Activated CD4-positive, alpha-beta T cell treated with anti-CD3 and anti-CD28 coated beads, Interleukin-2, amount 50 U/mL, for 16 hours (primary cell): ENCODE results near the gene ATF5.
"Not testable (repeated sequence)": the region's sequence is repeated elsewhere in the genome, so short reads cannot be mapped to it uniquely, and the experiment has no call there.

ENCODE experiments used
- DNase-seq: peaks from one replicate; pipeline ENCODE4 v3.0.0-alpha.2; 2020

ATF5 gene

DNA sequence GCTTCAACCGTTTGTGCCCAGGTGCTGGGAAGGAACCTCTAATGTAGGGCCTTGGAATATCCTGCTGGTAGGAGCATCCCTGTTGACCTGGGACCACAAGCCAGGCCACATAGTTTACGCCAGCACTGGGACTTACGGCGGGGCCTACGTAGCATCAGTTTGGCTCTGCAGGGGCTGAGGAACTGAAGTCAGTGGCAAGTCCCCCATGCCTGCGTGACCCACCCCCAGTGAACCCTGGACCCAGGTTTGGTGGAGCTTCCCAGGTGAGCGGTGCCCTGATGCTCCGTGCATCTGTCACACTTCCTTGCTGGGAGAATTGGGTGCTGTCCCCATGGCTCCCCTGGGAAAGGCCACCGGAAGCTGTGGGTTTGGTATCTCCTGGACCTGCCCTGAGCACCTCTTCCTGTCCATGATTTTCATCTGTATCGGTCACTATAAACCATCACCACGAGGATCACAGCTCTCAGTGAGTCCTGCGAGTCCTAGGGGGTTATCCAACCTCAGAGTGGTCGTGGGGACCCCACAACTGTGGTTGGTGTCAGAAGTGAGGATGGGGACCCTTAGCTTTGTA, 22.0 kb downstream of the ATF5 start:
- DNase-seq, result no peak

DNA sequence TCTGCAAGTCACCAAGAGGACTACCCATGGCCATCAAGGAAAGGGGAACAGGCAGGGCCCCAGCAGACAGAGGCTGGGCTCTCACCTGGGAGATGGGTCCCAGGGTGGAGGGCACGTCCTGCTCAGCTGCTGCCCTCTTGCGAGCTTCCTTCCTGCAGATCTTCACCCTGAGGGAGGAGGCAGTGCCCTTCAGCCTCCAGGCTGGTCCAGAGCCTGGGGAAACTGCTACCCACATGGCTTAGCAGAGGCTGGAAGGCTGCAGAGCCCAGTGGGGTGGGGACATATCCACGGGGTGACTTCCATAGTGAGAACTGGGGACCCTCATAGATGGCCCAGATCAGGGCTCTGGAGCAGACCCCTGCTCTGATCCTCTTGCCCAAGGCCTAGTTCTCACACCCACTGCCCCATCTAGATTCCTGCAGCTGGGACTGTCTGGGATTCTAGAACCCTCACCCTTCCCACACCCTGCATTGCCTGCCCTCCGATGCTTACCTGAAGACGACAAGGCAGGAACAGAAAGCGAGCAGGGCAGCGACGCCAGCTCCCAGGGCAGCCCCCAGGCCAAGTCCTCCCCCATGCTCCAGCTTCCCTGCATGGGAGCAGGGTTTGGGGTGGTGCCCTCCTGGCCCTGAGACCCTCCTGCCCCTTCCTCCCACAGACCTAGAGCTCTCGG, 22.9 kb downstream of the ATF5 start:
- no peak for DNase-seq

DNA sequence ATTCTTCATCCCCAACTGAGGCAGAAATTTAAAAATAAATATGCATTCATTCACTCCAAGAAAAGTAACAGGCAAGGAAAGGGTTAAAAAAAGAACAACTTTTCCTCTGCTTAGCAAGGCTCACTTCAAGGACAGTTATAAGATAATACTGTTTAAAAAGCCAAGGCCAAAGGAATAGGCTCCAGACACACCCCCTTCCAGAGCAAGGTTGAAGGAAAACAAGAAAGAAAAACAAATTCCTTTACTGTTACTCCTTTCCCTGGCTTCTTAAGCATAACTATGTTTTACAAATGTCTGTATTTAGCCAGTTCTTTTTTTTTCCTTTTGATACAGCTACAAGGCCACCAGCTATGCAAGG, 23.5 kb downstream of the ATF5 start:
- DNase-seq, result no peak

DNA sequence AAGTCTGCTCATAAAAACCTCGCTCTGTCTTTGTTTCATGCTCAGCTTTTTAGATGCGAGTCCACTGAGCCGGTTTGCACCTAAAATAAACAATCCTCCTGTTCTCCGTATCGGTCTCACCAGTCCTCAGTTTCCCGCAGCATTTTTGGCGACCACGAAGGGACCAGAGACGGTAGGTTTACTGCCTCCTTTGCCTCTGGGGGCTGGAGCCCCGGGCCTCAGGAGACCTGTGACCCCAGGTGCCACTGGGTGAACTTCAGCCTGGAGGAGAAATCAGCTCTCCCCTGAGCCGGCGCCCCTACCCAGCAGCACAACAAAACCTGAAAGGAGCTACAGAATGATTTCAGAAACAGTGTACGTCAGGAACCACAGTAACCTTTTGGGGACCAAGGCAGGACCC, 23.9 kb downstream of the ATF5 start:
- DNase-seq, result no peak

DNA sequence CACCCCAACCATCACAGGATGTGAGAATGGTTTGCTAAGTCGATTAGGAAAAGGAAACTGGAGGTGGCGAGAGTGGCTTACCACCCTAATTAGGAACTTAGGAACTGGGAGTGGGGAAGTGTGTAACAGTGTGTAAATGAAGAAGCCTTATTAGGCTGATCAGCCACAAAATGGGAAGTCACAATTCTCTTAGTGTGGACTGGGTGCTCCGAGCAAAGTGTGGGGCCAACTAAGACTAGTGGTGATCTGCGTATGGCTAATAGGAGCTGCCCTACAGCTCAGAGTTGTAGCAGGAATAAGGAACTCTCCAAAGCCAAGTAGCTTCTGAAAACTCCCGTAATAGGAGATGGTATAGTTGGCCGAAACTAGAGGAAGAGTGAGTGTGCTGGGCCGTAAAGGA, 24.4 kb downstream of the ATF5 start:
- no peak for DNase-seq

DNA sequence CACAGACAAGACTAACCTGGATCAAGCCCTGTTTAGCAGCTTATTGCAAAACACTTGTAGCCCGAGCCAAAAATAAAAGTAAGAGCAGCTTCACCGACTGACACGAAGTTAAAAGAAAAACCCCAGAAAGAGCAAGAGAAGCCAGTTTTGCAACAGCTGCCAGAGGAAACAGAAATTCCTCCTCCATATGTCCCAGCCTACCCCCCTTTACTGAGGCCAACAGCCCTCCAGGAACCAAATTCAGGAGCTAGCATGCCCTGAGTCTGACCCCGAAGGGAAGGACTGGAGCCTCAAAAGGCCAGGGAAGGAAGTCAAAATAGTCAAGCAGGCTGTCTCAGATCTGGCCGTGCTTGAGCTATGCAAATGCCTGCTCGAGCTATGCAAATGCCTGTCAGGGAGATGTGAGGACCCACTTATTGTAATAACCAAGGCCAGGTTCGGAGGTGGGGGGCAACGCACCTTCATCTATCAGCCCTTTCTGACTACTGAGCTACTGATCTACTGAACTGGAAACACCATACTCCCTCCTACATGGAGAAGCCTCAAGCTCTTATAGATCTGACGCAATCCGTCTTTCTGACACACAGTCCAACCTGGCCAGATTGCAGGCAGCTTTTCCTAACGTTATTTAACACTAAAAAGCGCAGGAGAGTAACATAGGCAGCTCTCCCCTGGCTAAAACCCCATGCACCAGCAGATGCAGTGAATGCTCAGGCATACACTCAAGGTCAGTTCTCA, 25.3 kb downstream of the ATF5 start:
- DNase-seq, result no peak

DNA sequence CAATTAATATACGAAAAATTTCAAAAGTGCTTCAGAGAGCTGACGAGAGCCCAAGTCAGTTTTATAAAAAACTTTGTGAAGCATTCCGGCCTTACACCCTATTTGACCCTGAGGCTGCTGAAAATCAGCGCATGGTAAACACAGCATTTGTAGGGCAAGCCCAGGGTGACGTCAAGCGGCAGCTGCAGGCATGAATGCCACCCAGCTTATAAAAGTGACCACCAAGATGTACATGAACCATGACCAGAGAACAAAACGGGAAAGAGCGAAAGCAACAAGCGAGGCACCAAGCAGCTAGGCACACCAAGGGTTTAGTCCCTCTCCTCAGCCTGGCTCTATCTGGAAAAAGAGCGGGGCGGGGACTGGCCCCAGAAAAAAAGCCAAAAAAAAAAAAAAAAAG, 25.9 kb downstream of the ATF5 start:
- DNase-seq, result no peak

DNA sequence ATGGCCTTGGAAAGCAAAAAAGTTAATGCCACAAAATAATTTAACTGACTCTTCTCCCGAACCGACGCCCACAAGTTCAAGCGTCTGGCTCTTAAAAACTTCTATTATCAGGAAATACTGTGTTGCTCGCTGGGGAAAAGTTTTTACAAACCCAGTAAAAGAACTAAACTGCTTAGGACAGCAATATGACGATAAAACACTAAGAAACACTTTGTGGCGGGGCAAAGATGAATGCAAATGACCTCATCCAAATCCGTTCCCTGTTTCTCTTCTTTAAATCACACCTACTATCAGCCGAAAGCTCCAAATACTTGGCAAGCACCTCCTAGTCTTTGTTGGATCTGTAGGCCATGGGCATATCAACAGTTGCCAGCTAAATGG, 27.1 kb downstream of the ATF5 start:
- DNase-seq, result no peak

DNA sequence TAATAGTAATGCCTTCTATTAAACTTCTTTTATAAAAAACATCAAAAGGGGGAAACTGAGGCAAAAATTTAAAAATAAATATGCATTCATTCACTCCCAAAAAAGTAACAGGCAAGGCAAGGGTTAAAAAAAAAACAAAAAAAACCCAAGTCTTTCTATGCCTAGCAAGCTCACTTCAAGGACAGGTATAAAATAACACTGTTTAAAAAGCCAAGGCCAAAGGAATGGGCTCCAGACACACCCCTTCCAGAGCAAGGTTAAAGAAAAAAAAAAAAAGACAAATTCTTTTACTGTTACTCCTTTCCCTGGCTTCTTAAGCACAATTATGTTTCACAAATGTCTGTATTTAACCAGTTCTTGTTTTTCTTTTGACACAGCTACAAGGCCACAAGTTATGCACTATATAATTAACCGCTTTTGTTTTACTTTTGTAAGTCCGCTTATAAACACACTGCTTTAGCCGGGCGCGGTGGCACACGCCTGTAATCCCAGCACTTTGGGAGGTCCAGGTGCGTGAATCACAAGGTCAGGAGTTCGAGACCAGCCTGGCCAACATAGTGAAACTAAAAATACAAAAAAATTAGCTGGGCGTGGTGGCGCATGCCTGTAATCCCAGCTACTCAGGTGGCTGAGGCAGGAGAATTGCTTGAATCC, 28.4 kb downstream of the ATF5 start:
- no peak for DNase-seq

DNA sequence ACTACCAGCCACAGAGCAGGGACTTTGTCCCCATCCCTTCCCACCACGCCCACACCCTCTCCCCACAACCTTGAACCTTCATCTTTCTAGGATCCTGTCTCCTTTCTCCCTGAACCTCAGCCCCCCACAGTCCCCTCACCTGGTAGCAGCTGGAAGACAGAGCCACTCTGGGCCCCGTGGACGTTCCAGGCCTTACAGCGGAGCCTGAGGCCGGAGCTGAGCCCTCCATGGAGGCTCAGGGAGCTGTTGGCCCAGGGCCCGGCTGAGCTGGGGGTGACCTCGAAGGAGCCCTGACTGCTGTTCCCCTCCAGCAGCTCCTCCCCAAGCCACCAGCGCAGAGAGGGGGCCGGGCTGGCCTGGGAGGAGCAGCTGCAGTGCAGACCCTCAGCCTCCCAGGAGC, 29.1 kb downstream of the ATF5 start:
- not testable (repeated sequence) for DNase-seq

DNA sequence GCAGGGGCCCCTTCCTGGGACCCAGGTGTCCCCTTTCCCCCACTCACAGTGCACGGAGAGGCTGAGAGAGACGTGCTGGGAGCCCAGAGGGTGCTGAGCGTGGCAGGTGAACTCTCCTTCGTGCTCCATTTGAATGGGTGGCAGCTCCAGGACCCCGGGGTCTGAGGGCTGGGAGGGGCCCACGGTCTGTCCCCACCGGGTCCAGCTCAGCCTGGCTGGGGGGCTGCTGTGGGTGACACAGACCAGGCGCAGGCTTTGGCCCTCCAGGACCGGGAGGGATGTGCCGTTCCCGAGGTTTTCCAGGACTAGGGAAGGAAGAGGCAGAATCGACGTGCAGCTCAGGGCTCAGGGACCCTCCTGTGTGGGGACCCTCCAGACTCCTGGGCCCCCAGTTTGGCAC, 29.6 kb downstream of the ATF5 start:
- not testable (repeated sequence) for DNase-seq

DNA sequence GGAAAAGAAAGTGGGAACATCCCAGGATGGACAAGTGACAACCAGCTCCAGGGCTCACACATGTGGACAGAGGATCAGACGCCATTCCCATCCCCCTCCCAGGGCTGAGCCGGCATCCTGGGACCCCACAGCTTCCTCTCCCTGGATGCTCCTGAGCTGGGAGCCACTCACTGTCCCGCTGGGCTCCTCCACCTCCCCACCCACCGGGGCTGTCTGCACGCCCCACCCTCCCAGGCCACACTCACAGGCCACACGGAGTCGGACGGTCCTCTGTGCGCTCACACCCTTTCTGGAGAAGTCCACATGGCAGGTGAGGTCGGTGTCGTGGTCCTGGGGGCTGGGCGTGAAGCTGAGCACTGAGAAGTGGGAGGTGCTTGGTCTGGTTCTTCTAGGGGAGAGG, 30.9 kb downstream of the ATF5 start:
- DNase-seq, result not testable (repeated sequence)

DNA sequence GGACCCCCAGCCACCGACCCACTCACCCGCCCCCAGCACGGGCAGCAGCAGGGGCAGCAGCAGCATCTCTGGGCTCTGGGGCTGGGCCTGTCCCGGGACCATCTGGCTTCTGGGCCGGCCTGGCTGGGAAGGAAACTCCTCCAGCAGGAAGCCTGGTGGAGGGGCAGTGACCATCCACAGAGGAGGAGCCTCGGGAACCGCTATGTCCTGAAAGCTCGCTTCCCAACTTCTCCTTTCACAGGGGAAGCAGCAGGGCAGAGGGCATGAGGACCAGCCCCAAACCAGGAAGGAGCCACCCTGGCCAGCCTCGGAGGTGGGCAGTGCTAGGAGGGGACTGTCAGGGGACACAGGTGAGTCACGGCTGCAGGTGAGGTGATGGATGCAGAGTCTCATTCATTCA, 32.0 kb downstream of the ATF5 start, which contains the start of gene SIGLEC11:
Gene SIGLEC11 (minus strand): TSS at position 193 of the 400 bp plus-strand sequence. CDS start 91 bp downstream, at position 102.
- DNase-seq, result not testable (repeated sequence)

DNA sequence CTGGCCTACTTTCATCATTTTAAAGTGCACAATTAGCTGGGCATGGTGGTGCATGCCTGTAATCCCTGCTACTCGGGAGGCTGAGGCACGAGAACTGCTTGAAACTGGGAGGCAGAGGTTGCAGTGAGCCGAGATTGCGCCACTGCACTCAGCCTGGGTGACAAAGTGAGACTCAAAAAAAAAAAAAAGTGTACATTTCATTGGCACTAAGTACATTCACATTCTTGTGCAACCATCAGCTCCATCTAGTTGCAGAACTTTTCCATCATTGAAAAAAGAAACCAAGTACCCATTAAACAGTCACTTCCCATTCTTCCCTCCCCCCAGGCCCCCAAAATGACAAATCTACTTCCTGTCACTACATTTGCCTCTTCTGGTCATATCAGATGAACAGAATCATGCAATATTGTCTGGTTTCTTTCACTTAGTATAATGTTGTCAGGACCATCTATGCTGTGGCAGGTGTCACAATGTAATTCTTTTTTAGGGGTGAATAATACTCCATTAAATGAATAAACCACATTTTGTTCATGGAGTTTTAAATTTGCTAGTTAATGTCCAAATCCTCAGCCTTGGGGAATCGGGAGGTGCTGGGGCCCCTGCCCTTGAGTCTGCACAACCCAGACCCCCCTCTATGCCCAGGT, 39.4 kb downstream of the ATF5 start:
- no peak for DNase-seq

DNA sequence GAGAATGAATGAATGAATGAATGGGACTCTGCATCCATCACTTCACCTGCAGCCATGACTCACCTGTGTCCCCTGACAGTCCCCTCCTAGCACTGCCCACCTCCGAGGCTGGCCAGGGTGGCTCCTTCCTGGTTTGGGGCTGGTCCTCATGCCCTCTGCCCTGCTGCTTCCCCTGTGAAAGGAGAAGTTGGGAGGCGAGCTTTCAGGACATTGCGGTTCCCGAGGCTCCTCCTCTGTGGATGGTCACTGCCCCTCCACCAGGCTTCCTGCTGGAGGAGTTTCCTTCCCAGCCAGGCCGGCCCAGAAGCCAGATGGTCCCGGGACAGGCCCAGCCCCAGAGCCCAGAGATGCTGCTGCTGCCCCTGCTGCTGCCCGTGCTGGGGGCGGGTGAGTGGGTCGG, 40.4 kb downstream of the ATF5 start:
- DNase-seq, result not testable (repeated sequence)

DNA sequence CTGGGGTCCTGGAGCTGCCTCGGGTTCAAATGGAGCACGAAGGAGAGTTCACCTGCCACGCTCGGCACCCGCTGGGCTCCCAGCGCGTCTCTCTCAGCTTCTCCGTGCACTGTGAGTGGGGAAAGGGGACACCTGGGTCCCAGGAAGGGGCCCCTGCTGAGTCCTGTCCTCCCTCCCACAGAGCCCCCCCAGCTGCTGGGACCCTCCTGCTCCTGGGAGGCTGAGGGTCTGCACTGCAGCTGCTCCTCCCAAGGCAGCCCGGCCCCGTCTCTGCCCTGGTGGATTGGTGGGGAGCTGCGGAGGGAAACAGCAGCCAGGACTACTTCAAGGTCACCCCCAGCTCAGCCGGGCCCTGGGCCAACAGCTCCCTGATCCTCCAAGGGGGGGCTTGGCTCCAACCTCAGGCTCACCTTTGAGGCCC, 43.0 kb downstream of the ATF5 start:
- no peak for DNase-seq

DNA sequence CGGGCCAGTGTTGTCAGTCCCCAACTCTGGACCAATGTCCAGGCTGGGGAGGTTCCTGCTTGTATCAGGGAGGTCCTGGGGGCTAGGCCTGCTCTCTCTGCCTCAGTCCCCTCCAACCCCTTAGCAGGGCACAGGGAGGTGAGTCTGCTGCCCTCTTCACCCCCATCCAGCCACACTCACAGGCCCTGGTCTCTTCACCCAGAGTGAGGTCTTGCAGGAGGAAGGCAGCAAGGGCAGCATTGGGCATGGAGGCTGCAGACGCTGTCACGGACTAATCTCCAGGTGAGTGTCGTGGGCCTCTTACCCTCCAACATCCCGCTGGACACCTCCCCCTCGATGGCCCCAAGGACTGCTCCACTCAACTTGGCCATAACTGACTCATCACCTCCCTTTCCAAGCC, 43.8 kb downstream of the ATF5 start:
- DNase-seq, result no peak

DNA sequence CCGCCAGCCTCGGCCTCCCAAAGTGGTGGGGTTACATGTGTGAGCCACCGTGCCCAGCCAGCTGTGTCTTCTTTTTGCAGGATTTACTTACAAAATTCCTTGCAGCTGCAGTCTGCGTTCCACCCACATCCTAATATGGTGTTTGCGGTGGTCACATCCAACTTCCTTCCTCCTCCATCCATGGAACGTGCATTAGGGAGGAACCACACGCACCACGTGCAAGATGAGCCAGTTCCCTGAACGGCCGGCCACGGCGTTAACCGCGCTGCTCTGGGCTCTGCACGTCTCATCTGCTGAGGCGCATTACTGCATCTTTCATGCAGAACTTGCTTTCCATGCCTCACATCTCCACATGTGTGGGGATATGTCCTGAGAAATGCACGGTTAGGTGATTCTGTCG, 45.0 kb downstream of the ATF5 start:
- no peak for DNase-seq

DNA sequence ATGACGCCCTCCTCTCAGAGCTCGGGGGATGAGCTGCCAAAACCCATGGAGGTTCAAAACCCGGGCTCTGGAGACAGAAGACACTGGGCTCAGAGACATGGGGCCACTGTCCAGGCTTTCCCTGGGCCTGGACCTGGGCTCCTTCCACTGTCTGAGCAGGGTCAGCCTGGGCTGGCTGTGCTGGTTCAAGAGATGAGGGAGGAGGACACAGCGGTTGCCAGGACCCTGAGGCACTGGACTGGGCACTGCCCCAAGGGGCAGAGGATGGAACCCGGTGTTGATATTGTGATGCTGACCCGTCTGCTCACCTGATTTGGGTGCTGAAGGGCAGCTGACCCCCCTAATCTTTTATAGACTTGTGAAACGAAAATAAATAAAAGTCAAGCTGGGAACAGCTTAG, 46.0 kb downstream of the ATF5 start:
- DNase-seq, result no peak

DNA sequence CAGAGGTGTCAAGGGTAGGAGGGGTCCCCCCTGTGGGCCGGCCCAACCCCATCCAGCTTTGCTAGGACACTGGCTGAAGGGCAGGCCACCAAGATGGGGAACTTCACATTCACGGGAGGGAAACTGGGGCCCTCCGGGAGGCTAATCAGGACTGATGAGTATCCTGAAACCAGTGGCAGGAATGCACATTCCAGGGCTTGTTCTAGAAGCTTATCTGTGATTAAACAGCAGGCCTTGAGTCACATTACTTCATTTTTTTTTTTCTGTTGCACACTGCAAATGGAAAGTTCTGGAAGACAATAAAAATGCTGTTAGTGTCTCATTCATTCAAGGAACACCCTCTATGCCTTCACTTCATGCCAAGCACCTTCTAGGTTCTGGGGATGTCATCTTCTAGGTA, 47.5 kb downstream of the ATF5 start:
- DNase-seq, result no peak

DNA sequence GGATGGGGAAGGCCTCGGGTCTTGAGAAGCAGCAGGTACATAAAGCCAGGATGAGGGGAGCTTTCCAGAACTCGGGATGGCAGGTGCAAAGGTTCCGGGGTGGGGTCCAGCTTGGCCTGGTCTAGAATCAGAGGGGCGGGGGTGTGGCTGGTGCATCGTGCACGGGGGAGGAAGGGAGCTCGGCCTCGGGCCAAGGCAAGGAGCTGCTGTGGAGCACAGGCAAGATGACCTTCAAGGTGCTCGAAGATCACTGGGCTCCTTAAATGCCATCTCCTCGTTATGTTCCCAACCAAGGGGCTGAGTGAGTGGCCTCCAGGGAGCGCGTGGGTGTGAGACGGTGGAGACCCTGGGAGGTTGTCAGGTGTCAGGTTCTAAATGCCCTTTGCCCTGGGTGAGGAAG, 48.1 kb downstream of the ATF5 start:
- DNase-seq, result no peak

DNA sequence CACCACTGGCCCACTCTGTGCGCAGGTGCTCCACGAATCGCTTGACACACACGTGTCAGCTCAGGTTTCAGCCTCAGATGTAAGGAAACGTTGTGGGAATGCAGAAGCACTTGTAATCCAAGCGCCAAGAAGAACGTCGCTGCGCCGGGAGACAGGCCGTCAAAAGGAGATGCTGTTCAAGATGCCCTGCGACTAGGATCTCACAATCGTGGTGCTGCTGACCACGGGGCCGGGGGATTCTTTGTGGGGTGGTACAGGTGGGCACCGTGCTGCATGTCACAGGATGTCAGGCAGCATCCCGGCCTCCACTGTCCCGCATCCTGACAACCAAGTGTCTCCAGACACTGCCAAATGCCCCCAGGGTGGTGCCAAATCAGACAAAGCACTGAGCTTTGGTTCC, 48.9 kb downstream of the ATF5 start:
- DNase-seq, result no peak

DNA sequence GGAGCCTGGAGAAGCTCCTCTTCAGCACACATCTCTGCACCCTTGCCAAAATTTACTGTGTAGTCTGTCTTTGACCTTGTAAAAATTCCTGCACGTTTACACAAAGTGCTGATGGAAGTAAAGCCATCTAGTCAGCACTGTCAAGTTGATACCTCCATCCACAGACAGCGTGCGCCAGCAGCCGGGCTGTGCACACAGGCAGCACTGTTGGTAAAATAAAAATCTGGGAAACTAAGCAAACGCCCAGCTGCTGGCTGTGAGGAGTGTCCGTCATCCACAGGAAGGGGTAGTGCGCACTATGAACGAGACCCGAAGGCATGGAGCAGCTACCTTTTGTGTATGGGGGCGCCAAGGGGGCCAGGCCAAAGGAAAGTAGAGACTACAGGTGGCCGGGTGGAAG, 49.3 kb downstream of the ATF5 start:
- DNase-seq, result no peak
